D721Med (cell line): ENCODE results near the gene TMEM236.

Source experiments
- DNase-seq: peaks from one replicate; pipeline ENCODE4 v3.0.0; 2011; ENCODE audit warnings: low spot score; ENCODE audit not compliant: insufficient read length
- FAIRE-seq: peaks from 2 replicates; lab custom pipeline; 2011; peaks lifted over from hg19 to GRCh38; lab: Jason Lieb, UNC
- CTCF ChIP-seq: IDR thresholded peaks from 2 replicates; pipeline ENCODE4 v1.5.1; 2012; ENCODE audit warnings: mild to moderate bottlenecking, control low read depth; ENCODE audit not compliant: insufficient read depth; ENCODE audit errors: missing control alignments

Gene TMEM236

GRCh38 chr10:17742918-17743317, 9.1 kb upstream of the TMEM236 start:
- no peak for FAIRE-seq

GRCh38 chr10:17743437-17743836, 8.6 kb upstream of the TMEM236 start:
- no peak for TF ChIP-seq CTCF
- FAIRE-seq (no peak), DNase-seq (no peak)

More at GRCh38 chr10:17742918-17743317, 9.1 kb upstream of the TMEM236 start:
- DNase-seq, result no peak
- peak; percentile 63 for TF ChIP-seq CTCF

- DNase-seq (no peak), FAIRE-seq (no peak)
- TF ChIP-seq CTCF, result no peak
These were observed 7.6 kb upstream of the TMEM236 start for GRCh38 chr10:17744341-17744861.

GRCh38 chr10:17747883-17748550, 4.0 kb upstream of the TMEM236 start:
- no peak for FAIRE-seq
- TF ChIP-seq CTCF, result no peak
- no peak for DNase-seq

GRCh38 chr10:17749890-17750289, 2.1 kb upstream of the TMEM236 start:
- no peak for TF ChIP-seq CTCF
- no peak for DNase-seq
- no peak for FAIRE-seq

- FAIRE-seq, result no peak
These were observed 4.7 kb downstream of the TMEM236 start for GRCh38 chr10:17756557-17757217.

More at GRCh38 chr10:17756557-17757217, 4.7 kb downstream of the TMEM236 start:
- no peak for TF ChIP-seq CTCF
- DNase-seq, result no peak
